ENCODE data around the gene CATSPERB.

CATSPERB gene

DNA sequence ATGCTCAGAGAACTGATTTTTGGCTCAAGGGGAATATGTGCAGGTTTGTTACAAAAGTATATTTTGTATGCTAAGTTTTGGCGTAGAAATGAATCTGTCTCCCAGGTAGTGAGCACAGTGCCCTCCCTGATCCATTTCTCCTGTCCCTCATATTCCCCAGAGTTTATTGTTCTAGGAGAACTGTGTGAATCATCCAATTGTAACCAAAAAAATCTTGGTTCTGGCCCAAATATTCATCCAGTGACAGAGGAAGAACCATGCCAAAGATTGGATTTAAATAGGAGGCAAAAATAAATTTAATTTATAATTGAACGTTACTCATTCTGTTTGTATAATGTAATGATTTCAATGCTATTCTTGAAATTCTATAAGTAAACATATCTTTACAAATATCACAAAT is 4.8 kb downstream of the CATSPERB start:
- Histone ChIP-seq H3K4me3 (ENCODE audit: low read length, poor library complexity, severe bottlenecking) (no peak overlapping the region), H3K36me3 (ENCODE audit: insufficient read depth, low read length) (no peaks in the 10 kb centered on the region), H3K9me2 (replicated peaks; ENCODE audit: low read depth, low read length) (no peaks in the 10 kb centered on the region), H2AFZ (ENCODE audit: low read length) (no peak overlapping the region), H3K27me3 (ENCODE audit: insufficient read depth, low read length, poor library complexity, severe bottlenecking) (no peaks in the 10 kb centered on the region), H3K9me3 (ENCODE audit: insufficient read depth, low read depth, low read length) (no peaks in the 10 kb centered on the region), H3K9ac (ENCODE audit: low read depth, low read length, poor library complexity, severe bottlenecking) (no peak overlapping the region), H3K79me2 (ENCODE audit: insufficient read depth, low read length) (no peaks in the 10 kb centered on the region), H4K20me1 (ENCODE audit: insufficient read depth, low read length, poor library complexity, severe bottlenecking) (no peaks in the 10 kb centered on the region), H3F3A (ENCODE audit: low read depth) (no peaks in the 10 kb centered on the region), H3K4me2 (ENCODE audit: low read depth, low read length, poor library complexity, severe bottlenecking) (no peak overlapping the region), H3K4me1 (ENCODE audit: insufficient read depth, low read length, poor library complexity, severe bottlenecking) (peaks cover 11% of the 10 kb centered on the region)
- TF ChIP-seq EZH2phosphoT487 (IDR thresholded peaks at IDR 0.05; ENCODE audit: borderline replicate concordance), result no peak
- TF ChIP-seq, protein P1, sequence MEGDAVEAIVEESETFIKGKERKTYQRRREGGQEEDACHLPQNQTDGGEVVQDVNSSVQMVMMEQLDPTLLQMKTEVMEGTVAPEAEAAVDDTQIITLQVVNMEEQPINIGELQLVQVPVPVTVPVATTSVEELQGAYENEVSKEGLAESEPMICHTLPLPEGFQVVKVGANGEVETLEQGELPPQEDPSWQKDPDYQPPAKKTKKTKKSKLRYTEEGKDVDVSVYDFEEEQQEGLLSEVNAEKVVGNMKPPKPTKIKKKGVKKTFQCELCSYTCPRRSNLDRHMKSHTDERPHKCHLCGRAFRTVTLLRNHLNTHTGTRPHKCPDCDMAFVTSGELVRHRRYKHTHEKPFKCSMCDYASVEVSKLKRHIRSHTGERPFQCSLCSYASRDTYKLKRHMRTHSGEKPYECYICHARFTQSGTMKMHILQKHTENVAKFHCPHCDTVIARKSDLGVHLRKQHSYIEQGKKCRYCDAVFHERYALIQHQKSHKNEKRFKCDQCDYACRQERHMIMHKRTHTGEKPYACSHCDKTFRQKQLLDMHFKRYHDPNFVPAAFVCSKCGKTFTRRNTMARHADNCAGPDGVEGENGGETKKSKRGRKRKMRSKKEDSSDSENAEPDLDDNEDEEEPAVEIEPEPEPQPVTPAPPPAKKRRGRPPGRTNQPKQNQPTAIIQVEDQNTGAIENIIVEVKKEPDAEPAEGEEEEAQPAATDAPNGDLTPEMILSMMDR (conservative IDR thresholded peaks at IDR 0.05; ENCODE audit: low read length), result no peak

DNA sequence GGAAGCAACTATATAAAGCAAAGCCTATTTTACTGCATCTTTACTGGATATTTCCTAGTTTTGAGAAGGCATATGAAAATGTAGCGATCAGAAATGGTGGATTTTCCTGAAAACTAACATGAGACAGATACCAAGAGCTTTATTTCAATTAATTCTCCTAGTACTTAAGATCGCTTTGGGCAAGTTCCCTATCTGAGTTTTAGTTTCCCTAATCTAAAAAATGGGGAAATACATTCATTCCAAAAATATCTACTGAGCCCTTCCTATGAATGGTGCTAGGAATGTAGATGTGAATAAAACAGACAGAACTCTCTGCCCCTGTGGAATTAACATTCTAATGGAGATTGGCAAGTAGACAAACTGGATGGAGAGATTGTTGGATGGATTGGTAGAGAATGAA is 8.4 kb downstream of the CATSPERB start:
- Histone ChIP-seq H3K9me3 (ENCODE audit: insufficient read depth, low read depth, low read length) (no peaks in the 10 kb centered on the region), H3K36me3 (ENCODE audit: insufficient read depth, low read length) (no peaks in the 10 kb centered on the region), H3K4me3 (ENCODE audit: low read length, poor library complexity, severe bottlenecking) (no peak overlapping the region), H3K4me1 (ENCODE audit: insufficient read depth, low read length, poor library complexity, severe bottlenecking) (peaks cover 14% of the 10 kb centered on the region), H3F3A (ENCODE audit: low read depth) (no peaks in the 10 kb centered on the region), H3K4me2 (ENCODE audit: low read depth, low read length, poor library complexity, severe bottlenecking) (no peak overlapping the region), H3K9ac (ENCODE audit: low read depth, low read length, poor library complexity, severe bottlenecking) (no peak overlapping the region), H3K79me2 (ENCODE audit: insufficient read depth, low read length) (no peaks in the 10 kb centered on the region), H3K27me3 (ENCODE audit: insufficient read depth, low read length, poor library complexity, severe bottlenecking) (no peaks in the 10 kb centered on the region), H3K9me2 (replicated peaks; ENCODE audit: low read depth, low read length) (no peaks in the 10 kb centered on the region), H2AFZ (ENCODE audit: low read length) (no peak overlapping the region), H4K20me1 (ENCODE audit: insufficient read depth, low read length, poor library complexity, severe bottlenecking) (no peaks in the 10 kb centered on the region)
- TF ChIP-seq, protein P1 (conservative IDR thresholded peaks at IDR 0.05; ENCODE audit: low read length), result no peak
- TF ChIP-seq EZH2phosphoT487 (IDR thresholded peaks at IDR 0.05; ENCODE audit: borderline replicate concordance), result no peak

DNA sequence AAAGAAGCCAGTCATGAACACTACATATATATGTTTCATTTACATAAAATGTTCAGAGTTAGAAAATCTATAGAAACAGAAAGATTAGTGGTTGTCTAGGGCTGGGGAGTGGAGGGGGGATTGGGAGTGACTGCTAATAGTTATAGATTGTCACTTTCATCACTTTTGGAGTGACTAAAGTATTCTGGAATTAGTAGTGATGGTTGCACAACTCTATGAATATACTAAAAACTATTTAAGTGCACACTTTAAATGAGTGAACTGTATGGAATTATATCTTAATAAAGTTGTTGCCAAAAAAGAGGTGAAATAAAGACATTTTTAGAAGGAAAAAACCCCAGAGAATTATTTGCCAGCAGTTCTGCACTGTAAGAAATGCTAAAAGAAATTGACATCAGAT is 9.5 kb downstream of the CATSPERB start:
- Histone ChIP-seq H3K79me2 (ENCODE audit: insufficient read depth, low read length) (no peaks in the 10 kb centered on the region), H3K4me3 (ENCODE audit: low read length, poor library complexity, severe bottlenecking) (no peak overlapping the region), H3K9ac (ENCODE audit: low read depth, low read length, poor library complexity, severe bottlenecking) (no peak overlapping the region), H3K4me2 (ENCODE audit: low read depth, low read length, poor library complexity, severe bottlenecking) (no peak overlapping the region), H2AFZ (ENCODE audit: low read length) (no peak overlapping the region), H3K36me3 (ENCODE audit: insufficient read depth, low read length) (no peaks in the 10 kb centered on the region), H4K20me1 (ENCODE audit: insufficient read depth, low read length, poor library complexity, severe bottlenecking) (no peaks in the 10 kb centered on the region), H3K9me2 (replicated peaks; ENCODE audit: low read depth, low read length) (no peaks in the 10 kb centered on the region), H3K27me3 (ENCODE audit: insufficient read depth, low read length, poor library complexity, severe bottlenecking) (no peaks in the 10 kb centered on the region), H3F3A (ENCODE audit: low read depth) (no peaks in the 10 kb centered on the region), H3K9me3 (ENCODE audit: insufficient read depth, low read depth, low read length) (no peaks in the 10 kb centered on the region), H3K4me1 (ENCODE audit: insufficient read depth, low read length, poor library complexity, severe bottlenecking) (peaks cover 10% of the 10 kb centered on the region)
- TF ChIP-seq, protein P1 (conservative IDR thresholded peaks at IDR 0.05; ENCODE audit: low read length), result no peak
- no peak for TF ChIP-seq EZH2phosphoT487 (IDR thresholded peaks at IDR 0.05; ENCODE audit: borderline replicate concordance)
